WERI-Rb-1 (cell line): ENCODE results near the gene KDM4F.

Source experiments
- DNase-seq: peaks from one replicate; pipeline ENCODE4 v3.0.0-alpha.2; 2020
- H3K27ac ChIP-seq: fragments of 250-450 bp; sonication (Bioruptor Pico); 2 replicates; pipeline ENCODE4 v1.5.1; 2020; ENCODE audit warnings: mild to moderate bottlenecking, moderate library complexity
- H3K27me3 ChIP-seq: fragments of 250-450 bp; sonication (Bioruptor Pico); 2 replicates; pipeline ENCODE4 v1.5.1; 2021; ENCODE audit warnings: mild to moderate bottlenecking, low read depth, moderate library complexity; ENCODE audit not compliant: insufficient read depth, severe bottlenecking
- H3K36me3 ChIP-seq: fragments of 250-450 bp; sonication (Bioruptor Pico); 2 replicates; pipeline ENCODE4 v1.5.1; 2020; ENCODE audit warnings: mild to moderate bottlenecking, moderate library complexity
- H3K4me3 ChIP-seq: 2 replicates; pipeline ENCODE4 v1.5.1; 2011; ENCODE audit warnings: low read depth, mild to moderate bottlenecking, control low read depth, low read length
- H3K9me3 ChIP-seq: fragments of 250-450 bp; sonication (Bioruptor Pico); 2 replicates; pipeline ENCODE4 v1.5.1; 2021; ENCODE audit warnings: mild to moderate bottlenecking, moderate library complexity; ENCODE audit not compliant: severe bottlenecking
- TF ChIP-seq, protein P1 (sequence below): IDR thresholded peaks from 2 replicates; pipeline ENCODE4 v1.5.1; 2011; ENCODE audit warnings: low read depth, mild to moderate bottlenecking, control low read depth, inconsistent platforms, low read length

The KDM4F gene

DNA sequence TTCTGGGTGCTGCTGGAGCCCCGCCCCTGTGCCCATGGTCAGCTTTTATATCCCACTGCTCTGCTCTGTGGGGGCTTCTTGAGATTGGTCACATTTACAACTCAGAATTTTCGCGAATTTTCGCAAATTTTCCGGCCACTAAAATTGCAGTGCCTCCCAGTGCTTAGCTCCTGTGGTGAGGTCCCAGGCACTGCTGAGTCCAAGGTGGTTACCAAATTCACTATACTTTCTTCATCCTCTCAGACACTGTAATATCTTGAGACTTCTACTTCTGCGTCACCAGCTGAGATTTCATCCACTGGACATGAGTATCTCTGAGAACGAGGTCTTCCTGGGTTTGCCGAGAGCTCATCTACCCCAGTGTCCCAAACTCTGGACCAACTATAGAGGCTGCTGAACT lies 8.7 kb downstream of the KDM4F start:
- Histone ChIP-seq H3K27ac (no peak overlapping the region), H3K4me3 (no peak overlapping the region)

GRCh38 chr11:95058621-95059020 lies 9.4 kb downstream of the KDM4F start:
- no peaks in the 10 kb centered on the region for H3K27me3 ChIP-seq
- TF ChIP-seq, protein P1, sequence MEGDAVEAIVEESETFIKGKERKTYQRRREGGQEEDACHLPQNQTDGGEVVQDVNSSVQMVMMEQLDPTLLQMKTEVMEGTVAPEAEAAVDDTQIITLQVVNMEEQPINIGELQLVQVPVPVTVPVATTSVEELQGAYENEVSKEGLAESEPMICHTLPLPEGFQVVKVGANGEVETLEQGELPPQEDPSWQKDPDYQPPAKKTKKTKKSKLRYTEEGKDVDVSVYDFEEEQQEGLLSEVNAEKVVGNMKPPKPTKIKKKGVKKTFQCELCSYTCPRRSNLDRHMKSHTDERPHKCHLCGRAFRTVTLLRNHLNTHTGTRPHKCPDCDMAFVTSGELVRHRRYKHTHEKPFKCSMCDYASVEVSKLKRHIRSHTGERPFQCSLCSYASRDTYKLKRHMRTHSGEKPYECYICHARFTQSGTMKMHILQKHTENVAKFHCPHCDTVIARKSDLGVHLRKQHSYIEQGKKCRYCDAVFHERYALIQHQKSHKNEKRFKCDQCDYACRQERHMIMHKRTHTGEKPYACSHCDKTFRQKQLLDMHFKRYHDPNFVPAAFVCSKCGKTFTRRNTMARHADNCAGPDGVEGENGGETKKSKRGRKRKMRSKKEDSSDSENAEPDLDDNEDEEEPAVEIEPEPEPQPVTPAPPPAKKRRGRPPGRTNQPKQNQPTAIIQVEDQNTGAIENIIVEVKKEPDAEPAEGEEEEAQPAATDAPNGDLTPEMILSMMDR = no peak
- no peaks in the 10 kb centered on the region for H3K36me3 ChIP-seq
- no peak overlapping the region for H3K4me3 ChIP-seq
- no peaks in the 10 kb centered on the region for H3K9me3 ChIP-seq
- no peak overlapping the region for H3K27ac ChIP-seq
- no peak for DNase-seq

More for the DNA sequence above, 8.7 kb downstream of the KDM4F start:
- Histone ChIP-seq H3K9me3 (no peaks in the 10 kb centered on the region), H3K27me3 (no peaks in the 10 kb centered on the region), H3K36me3 (no peaks in the 10 kb centered on the region)
- DNase-seq = no peak
- TF ChIP-seq, protein P1 = no peak

- Histone ChIP-seq H3K27ac (no peak overlapping the region), H3K9me3 (no peaks in the 10 kb centered on the region), H3K36me3 (no peaks in the 10 kb centered on the region), H3K4me3 (no peak overlapping the region), H3K27me3 (no peaks in the 10 kb centered on the region)
- DNase-seq = no peak
- TF ChIP-seq, protein P1 = no peak
Observed at GRCh38 chr11:95059046-95059445, 9.8 kb downstream of the KDM4F start.

DNA sequence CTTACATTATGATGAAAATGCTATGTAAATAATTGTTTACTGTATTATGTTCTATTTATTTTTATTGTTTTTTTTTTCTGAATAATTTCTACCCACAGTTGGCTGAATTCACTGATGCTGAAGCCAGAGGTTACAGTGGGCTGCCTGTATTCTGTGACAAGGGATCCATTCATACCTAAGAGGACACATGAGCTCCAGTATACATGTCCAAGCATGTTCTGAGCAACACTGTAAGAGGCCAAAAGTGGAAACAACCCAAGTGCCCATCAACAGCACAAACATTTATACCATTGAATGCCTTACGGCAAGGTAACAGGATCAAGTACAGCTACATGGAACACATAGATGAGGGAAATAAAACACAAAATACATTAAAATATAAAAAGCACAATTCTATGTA lies 16.1 kb downstream of the KDM4F start:
- no peak for DNase-seq
- peaks cover 4% of the 10 kb centered on the region; the same call in 1 of the 2 replicates for H3K36me3 ChIP-seq
- H3K9me3 ChIP-seq = no peaks in the 10 kb centered on the region
- TF ChIP-seq, protein P1 = no peak
- no peaks in the 10 kb centered on the region for H3K27me3 ChIP-seq
- H3K27ac ChIP-seq = peak overlapping the region; percentile 39; the same call in 1 of the 2 replicates
- H3K4me3 ChIP-seq = no peak overlapping the region

DNA sequence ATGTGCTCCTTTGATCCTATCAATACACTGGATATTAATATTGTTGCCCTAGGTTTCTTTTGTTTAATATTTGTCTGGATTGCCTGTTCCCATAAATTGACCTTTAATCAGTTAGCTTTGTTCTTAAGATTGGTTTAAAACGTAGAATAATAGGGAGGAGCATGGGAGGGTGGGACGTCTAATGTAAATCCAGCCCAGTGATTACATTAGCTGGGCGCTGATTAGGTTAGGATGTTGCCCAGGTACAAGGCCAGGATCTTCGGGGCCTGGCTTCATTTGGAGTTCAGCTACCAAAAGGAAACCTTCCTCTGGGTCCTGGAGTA lies 17.5 kb downstream of the KDM4F start, which contains the start of gene SRSF8:
SRSF8 (plus strand) TSS at position 204 of the 323 bp plus-strand sequence. CDS start 308 bp downstream, outside the sequence.
- TF ChIP-seq, protein P1 = no peak
- Histone ChIP-seq H3K9me3 (no peaks in the 10 kb centered on the region), H3K36me3 (peaks cover 4% of the 10 kb centered on the region; the same call in 1 of the 2 replicates), H3K4me3 (peak within 1 kb of the TSS; percentile 99), H3K27ac (peak within 1 kb of the TSS; percentile 91), H3K27me3 (no peaks in the 10 kb centered on the region)
- no peak for DNase-seq
